ENCODE data around the gene NSD2.
"Not testable (repeated sequence)": the region's sequence is repeated elsewhere in the genome, so short reads cannot be mapped to it uniquely, and the experiment has no call there.

Gene NSD2

GRCh38 chr4:1842339-1842895 lies 28.8 kb upstream of the NSD2 start:
- no peak for DNase-seq

GRCh38 chr4:1842993-1843448 lies 28.2 kb upstream of the NSD2 start:
- DNase-seq = no peak

GRCh38 chr4:1843852-1844251 lies 27.3 kb upstream of the NSD2 start:
- DNase-seq = no peak

- DNase-seq = not testable (repeated sequence)
Observed at GRCh38 chr4:1844618-1845017, 26.6 kb upstream of the NSD2 start.

GRCh38 chr4:1846580-1846979 lies 24.6 kb upstream of the NSD2 start:
- DNase-seq = no peak

GRCh38 chr4:1850276-1850675 lies 20.9 kb upstream of the NSD2 start:
- DNase-seq = no peak

GRCh38 chr4:1851160-1851559 lies 20.0 kb upstream of the NSD2 start:
- no peak for DNase-seq

- no peak for DNase-seq
Observed at GRCh38 chr4:1851575-1852410, 19.4 kb upstream of the NSD2 start.

GRCh38 chr4:1852904-1853623 lies 18.1 kb upstream of the NSD2 start:
- no peak for DNase-seq

- DNase-seq = no peak
Observed at GRCh38 chr4:1854752-1855151, 16.4 kb upstream of the NSD2 start.

- DNase-seq = no peak
Observed at GRCh38 chr4:1855333-1856070, 15.7 kb upstream of the NSD2 start.

- peak; percentile 93 to 94 for DNase-seq
Observed at GRCh38 chr4:1856071-1856942, 14.9 kb upstream of the NSD2 start, which contains the start of gene LETM1. LETM1 (minus strand) TSS chr4:1856156; CDS start chr4:1855950, 206 bp downstream.

- no peak for DNase-seq
Observed at GRCh38 chr4:1856943-1857699, 14.1 kb upstream of the NSD2 start.

GRCh38 chr4:1857931-1858330 lies 13.3 kb upstream of the NSD2 start:
- DNase-seq = no peak

GRCh38 chr4:1859389-1859753 lies 11.8 kb upstream of the NSD2 start:
- DNase-seq = no peak

GRCh38 chr4:1862055-1862911 lies 8.9 kb upstream of the NSD2 start:
- DNase-seq = peak in 1 of 2 donors; percentile 12

- no peak for DNase-seq
Observed at GRCh38 chr4:1862961-1863296, 8.3 kb upstream of the NSD2 start.

- no peak for DNase-seq
Observed at GRCh38 chr4:1863297-1864033, 7.7 kb upstream of the NSD2 start.
